Duodenal mucosa (tissue), 2 donors: ENCODE measurements around the gene IFNAR1.

Experiments used
- H3K27ac ChIP-seq: one replicate; pipeline ENCODE4 v1.7.0; 2013; ENCODE audit warnings: low read depth, low read length
- H3K27me3 ChIP-seq, 2 donors: one replicate each; pipeline ENCODE4 v1.7.0; 2013; ENCODE audit warnings: low read length in 2 of 2, control low read depth in 1 of 2; ENCODE audit not compliant: insufficient read depth in 2 of 2, control insufficient read depth in 1 of 2
- H3K36me3 ChIP-seq, 2 donors: one replicate each; pipeline ENCODE4 v1.7.0; 2013; ENCODE audit warnings: low read length in 2 of 2, control low read depth in 1 of 2; ENCODE audit not compliant: insufficient read depth in 2 of 2, control insufficient read depth in 1 of 2
- H3K4me1 ChIP-seq, 2 donors: one replicate each; pipeline ENCODE4 v1.7.0; 2013; ENCODE audit warnings: low read length in 2 of 2, control low read depth in 1 of 2; ENCODE audit not compliant: insufficient read depth in 2 of 2, control insufficient read depth in 1 of 2
- H3K4me3 ChIP-seq, 2 donors: one replicate each; pipeline ENCODE4 v1.7.0; 2013; ENCODE audit warnings: low read length in 2 of 2, low read depth in 1 of 2
- H3K9ac ChIP-seq, 2 donors: one replicate each; pipeline ENCODE4 v1.7.0; 2013; ENCODE audit warnings: low read length in 2 of 2, low read depth in 1 of 2
- H3K9me3 ChIP-seq, 2 donors: one replicate each; pipeline ENCODE4 v1.7.0; 2013; ENCODE audit warnings: low read length in 2 of 2, control low read depth in 1 of 2; ENCODE audit not compliant: control insufficient read depth in 1 of 2

The IFNAR1 gene

DNA sequence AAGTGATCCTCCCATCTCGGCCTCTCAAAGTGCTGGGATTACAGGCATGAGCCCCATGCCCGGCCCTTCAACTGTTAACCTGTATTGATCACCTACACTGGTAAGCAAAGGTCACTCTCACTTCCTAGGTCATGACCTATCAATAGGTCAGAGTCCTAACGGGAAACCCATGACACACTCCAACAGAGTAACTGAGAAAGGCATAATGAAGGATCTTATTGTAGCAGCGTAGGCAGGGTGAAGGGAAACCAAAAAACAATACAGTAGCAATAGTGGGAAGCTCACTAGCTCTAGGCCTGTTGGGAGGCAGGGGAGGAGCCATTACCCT lies 19.5 kb upstream of the IFNAR1 start:
- peaks cover 21 to 28% of the 10 kb centered on the region in 2 donors for H3K4me1 ChIP-seq
- H3K9me3 ChIP-seq: peaks cover 0 to 4% of the 10 kb centered on the region in 2 donors
- H3K4me3 ChIP-seq: no peak overlapping the region
- no peaks in the 10 kb centered on the region for H3K27me3 ChIP-seq
- no peaks in the 10 kb centered on the region for H3K36me3 ChIP-seq
- H3K27ac ChIP-seq: no peak overlapping the region
- H3K9ac ChIP-seq: no peak overlapping the region

DNA sequence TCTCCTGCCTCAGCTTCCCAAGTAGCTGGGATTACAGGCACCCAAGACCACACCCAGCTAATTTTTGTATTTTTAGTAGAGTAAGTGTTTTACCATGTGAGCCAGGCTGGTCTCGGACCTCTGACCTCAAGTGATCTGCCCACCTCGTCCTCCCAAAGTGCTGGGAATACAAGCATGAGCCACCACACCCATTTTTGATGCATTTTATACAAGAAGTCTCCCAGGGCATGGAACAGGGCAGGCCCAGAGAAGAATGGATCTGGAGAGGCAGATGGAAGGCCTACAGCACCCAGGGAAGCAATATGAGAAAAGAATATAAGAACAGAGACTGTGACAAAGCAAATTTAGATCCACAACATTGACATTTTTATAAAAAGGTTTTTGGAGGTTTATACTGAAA lies 18.8 kb upstream of the IFNAR1 start:
- Histone ChIP-seq H3K27me3 (no peaks in the 10 kb centered on the region), H3K27ac (no peak overlapping the region), H3K9me3 (peaks cover 0 to 4% of the 10 kb centered on the region in 2 donors), H3K36me3 (no peaks in the 10 kb centered on the region), H3K4me3 (no peak overlapping the region), H3K4me1 (peaks cover 14 to 21% of the 10 kb centered on the region in 2 donors), H3K9ac (no peak overlapping the region)

DNA sequence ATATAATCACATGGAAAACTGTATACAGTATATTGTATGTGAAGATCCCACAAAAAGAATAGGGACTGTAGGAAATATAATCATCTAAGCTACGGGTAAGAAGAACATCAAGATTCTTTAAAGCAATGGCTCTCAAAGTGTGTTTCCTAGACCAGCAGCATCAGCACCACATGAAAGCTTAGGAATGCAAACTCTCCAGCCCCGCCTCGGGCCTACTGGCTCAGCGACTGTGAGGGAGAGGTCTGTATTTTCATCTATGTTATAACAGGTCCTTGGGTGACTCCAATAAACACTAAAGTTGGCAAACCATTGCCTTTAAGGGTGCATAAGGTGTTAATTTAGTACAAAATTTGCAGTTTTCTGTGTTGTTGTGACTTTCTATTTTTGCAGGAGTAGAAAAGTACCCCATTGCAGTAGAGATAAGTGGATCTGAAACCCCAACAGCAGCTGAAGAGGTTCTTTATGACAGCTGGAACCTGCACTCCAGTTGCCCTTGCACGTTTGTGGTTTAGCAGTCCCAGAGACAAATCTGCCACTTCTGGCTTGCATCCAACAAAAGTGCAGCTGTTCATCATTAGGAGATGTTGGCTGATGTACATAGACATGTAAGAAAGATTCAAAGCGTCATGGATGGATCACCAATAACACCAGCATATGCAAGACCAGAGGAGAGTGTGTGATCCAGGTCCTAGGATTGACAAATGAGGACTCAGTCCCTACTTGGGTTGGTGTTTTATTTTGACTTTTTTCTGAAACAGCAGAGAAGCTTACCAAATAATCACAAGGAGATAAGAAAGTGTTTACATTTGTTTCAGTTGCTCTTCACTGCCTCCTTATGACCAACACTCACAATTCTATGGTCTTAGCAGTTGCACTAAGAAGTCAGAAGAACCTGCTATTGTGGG lies 15.9 kb upstream of the IFNAR1 start:
- no peak overlapping the region for H3K9ac ChIP-seq
- no peaks in the 10 kb centered on the region for H3K27me3 ChIP-seq
- peaks cover 0 to 4% of the 10 kb centered on the region in 2 donors for H3K9me3 ChIP-seq
- H3K27ac ChIP-seq: no peak overlapping the region
- H3K4me3 ChIP-seq: no peak overlapping the region
- no peaks in the 10 kb centered on the region for H3K36me3 ChIP-seq
- H3K4me1 ChIP-seq: no peaks in the 10 kb centered on the region

DNA sequence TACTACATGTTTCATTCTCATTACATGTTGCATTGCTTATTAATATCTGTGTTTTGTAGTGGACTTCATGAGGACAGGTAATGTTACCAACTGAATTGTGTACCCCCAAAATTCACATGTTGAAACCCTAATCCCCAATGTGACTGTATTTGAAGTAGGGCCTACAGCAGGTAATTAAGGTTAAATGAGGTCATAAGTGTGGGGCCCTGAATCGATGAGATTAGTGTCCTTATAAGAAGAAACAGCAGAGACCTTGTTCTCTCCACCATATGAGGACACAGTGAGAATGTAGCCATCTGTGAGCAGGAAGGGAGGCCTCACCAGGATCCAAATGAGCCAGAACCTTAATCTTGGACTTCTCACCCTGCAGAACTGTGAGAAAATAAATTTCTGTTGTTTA lies 15.0 kb upstream of the IFNAR1 start:
- H3K4me1 ChIP-seq: no peaks in the 10 kb centered on the region
- H3K27me3 ChIP-seq: no peaks in the 10 kb centered on the region
- peaks cover 0 to 4% of the 10 kb centered on the region in 2 donors for H3K9me3 ChIP-seq
- no peaks in the 10 kb centered on the region for H3K36me3 ChIP-seq
- H3K9ac ChIP-seq: no peak overlapping the region
- no peak overlapping the region for H3K27ac ChIP-seq
- H3K4me3 ChIP-seq: no peak overlapping the region

DNA sequence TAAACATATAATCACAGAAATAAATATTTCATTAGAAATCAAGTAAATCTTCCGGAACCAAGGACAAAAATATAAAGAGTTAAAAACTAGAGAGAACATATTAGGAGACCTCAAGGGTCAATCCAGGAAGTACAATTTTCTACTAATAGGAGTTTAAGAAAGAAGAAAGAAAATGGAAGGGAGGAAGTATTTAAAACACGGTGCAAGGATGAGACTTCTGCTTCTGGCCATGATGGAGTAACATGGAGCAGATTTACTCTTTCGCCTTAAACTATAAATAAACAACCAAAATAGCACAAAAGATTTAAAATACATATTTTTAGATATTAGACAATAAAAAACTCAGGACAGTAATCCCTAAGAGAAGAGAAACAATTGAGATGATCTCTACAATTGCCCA lies 12.6 kb upstream of the IFNAR1 start:
- H3K9me3 ChIP-seq: peaks cover 0 to 4% of the 10 kb centered on the region in 2 donors
- no peak overlapping the region for H3K27ac ChIP-seq
- no peaks in the 10 kb centered on the region for H3K27me3 ChIP-seq
- H3K36me3 ChIP-seq: no peaks in the 10 kb centered on the region
- H3K4me1 ChIP-seq: no peaks in the 10 kb centered on the region
- H3K9ac ChIP-seq: no peak overlapping the region
- no peak overlapping the region for H3K4me3 ChIP-seq

DNA sequence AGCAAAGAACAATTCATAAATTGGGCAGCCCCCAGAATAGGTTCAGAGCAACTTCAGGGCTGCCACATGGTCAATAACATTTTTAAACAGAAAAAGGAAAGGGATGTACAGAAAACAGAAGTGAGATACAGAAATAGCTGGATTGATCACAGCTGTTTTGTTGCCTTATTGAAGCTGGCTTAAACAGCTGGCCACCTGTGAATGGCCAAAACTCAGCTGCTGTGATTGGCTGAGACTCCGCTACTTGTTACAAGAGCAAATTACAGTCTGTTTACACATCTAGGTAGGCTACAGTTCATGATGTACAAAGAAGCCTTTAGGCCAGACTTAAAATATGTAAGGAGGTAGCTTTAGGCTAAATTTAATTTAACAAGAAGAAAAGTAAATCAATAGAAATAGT lies 11.6 kb upstream of the IFNAR1 start:
- H3K36me3 ChIP-seq: no peaks in the 10 kb centered on the region
- no peak overlapping the region for H3K27ac ChIP-seq
- H3K9me3 ChIP-seq: peaks cover 0 to 4% of the 10 kb centered on the region in 2 donors
- H3K9ac ChIP-seq: no peak overlapping the region
- no peaks in the 10 kb centered on the region for H3K4me1 ChIP-seq
- no peak overlapping the region for H3K4me3 ChIP-seq
- H3K27me3 ChIP-seq: no peaks in the 10 kb centered on the region

DNA sequence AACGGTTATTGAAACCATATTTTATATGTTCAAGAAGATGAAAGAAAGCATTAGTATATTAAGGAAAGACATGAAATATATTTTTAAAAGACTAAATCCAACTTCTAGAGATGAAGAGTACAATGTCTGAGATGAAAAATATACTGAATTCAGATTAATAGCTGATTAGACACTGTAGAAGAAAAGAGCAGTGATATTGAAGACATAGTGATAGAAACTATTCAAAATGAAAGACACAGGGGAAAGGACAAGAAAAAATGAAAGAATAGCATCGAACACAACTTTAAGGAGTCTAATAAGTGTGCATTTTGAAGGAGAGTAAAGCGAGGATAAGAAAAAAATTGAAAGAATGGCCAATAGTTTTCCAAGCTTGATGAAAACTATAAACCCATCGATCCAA lies 11.2 kb upstream of the IFNAR1 start:
- Histone ChIP-seq H3K4me1 (no peaks in the 10 kb centered on the region), H3K27ac (no peak overlapping the region)

DNA sequence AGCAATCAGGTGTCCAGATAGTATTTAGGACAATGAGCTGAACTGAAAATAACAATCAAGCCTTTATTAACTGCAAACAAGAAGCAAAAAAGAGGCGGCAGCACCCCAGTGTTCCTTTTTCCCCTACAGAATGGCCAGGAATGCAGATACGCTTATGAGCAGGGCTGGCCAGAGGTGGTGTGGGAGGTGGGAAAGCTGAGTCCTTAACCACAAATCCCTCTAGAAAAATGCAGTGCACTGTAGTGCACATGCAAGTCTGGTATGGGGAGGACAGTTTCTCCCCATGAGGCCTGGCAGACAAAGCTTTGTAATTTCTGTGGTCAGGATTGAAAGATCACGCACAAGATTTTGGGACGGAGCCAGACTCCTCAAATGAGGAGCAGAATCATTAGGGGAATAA lies 10.7 kb upstream of the IFNAR1 start:
- H3K9me3 ChIP-seq: peaks cover 0 to 4% of the 10 kb centered on the region in 2 donors
- H3K4me3 ChIP-seq: no peak overlapping the region
- H3K27ac ChIP-seq: no peak overlapping the region
- no peaks in the 10 kb centered on the region for H3K36me3 ChIP-seq
- H3K27me3 ChIP-seq: no peaks in the 10 kb centered on the region
- no peak overlapping the region for H3K9ac ChIP-seq
- H3K4me1 ChIP-seq: no peaks in the 10 kb centered on the region

More for the DNA sequence above, 11.2 kb upstream of the IFNAR1 start:
- no peaks in the 10 kb centered on the region for H3K27me3 ChIP-seq
- H3K9ac ChIP-seq: no peak overlapping the region
- no peak overlapping the region for H3K4me3 ChIP-seq
- H3K36me3 ChIP-seq: no peaks in the 10 kb centered on the region
- H3K9me3 ChIP-seq: peaks cover 0 to 4% of the 10 kb centered on the region in 2 donors

DNA sequence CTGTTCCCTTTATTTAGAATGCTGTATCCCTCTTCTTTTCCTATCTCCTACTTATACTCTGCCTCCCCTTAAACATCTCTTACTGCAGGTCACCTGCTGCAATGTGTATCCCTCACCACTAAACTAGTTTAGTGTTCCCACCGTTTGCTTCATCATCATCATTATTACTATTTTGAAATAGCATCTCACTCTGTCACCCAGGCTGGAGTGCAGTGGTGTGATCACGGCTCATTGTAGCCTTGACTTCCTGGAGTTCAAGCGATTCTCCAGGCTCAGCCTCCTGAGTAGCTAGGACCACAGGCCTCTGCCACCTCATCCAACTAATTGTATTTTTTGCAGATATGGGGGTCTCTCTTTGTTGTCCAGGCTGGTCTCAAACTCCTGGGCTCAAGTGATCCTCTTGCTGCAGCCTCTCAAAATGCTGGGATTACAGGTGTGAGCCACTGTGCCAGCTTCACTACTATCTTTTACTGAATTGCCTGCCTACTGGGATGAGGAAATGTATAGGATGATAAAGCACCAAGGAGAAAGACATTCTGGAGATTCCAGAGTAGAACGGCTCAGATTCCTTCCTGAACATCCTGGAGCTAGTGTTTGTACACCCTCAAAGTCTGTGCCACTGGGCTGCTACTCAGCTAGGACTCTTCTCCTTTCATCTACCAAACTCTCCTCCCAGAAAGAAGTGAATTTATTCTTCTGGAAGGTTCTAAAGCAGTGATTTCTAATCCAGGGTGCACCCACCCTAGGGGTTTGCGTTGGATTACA lies 8.6 kb upstream of the IFNAR1 start:
- no peak overlapping the region for H3K9ac ChIP-seq
- no peak overlapping the region for H3K4me3 ChIP-seq
- H3K4me1 ChIP-seq: no peaks in the 10 kb centered on the region
- no peak overlapping the region for H3K27ac ChIP-seq
- no peaks in the 10 kb centered on the region for H3K9me3 ChIP-seq
- H3K27me3 ChIP-seq: no peaks in the 10 kb centered on the region
- no peaks in the 10 kb centered on the region for H3K36me3 ChIP-seq

DNA sequence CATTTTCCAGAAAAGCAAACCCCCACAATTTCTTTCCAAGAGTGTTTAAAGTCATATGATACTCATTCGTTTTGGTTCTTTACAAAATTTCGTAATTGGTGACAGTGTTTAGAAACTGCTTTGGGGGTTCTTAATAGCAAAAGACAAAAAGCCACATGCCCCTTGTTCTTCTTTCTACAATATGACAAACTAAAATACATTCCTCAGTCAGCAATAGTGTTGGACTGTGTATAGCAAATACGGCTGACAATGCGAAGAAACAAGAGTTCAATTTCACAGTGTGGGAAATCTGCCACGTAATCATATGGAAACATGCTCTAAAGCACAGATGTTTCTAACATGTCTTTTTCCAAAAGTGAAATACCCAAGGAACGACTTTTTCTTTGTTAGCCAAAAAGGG lies 7.6 kb upstream of the IFNAR1 start:
- Histone ChIP-seq H3K4me1 (no peaks in the 10 kb centered on the region), H3K27ac (no peak overlapping the region), H3K4me3 (no peak overlapping the region), H3K9ac (no peak overlapping the region), H3K27me3 (no peaks in the 10 kb centered on the region), H3K36me3 (no peaks in the 10 kb centered on the region), H3K9me3 (no peaks in the 10 kb centered on the region)
